CMK (cell line): ENCODE measurements around the gene ADGRD2.

Experiments
- DNase-seq: peaks from one replicate; pipeline ENCODE4 v3.0.0-alpha.2; 2010; ENCODE audit warnings: low read depth

ADGRD2 gene

DNA sequence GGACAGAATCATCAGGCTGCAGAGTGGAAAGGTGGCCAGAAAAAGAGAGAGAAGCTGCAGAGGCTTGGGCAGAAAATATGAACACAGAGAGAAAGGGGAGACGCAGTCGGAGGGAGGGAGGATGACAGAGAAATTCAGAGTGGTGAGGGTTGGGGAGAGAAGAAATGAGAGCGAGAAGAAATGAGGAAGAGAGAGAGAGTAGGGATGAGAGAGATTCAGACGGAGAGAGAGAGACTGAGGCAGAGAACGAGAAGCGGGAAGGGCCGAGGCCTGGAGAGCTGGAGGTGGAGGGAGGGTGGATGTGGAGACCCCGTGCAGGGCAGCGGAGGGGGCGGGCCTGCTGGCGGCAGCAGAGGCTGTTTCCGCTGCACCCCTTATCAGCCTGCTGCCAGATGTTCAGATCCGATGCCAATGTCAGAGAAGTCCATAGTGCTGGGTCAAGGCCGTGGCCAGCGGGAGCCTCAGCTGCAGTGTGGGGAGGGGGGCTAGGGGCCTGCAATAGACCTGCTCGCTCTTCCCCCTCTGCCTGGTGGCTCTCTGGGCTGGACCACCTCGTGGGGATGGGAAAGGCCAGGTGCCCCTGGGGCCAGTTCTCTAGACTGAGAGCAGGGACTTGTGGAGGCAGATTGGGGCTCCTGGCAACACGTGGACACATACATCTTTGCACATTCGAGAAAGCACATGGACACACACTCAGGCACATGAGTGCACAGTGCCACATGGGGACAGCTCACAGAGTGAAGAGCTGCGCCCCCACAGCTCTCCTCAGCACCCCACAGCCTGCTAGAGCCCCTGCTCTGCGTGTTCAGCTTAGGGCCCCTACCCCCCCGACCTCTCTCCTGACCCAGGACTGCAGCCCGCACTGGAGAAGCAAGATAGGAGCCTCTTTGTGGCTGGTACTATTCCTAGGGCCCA, 61.9 kb downstream of the ADGRD2 start:
- peak; percentile 92 for DNase-seq

DNA sequence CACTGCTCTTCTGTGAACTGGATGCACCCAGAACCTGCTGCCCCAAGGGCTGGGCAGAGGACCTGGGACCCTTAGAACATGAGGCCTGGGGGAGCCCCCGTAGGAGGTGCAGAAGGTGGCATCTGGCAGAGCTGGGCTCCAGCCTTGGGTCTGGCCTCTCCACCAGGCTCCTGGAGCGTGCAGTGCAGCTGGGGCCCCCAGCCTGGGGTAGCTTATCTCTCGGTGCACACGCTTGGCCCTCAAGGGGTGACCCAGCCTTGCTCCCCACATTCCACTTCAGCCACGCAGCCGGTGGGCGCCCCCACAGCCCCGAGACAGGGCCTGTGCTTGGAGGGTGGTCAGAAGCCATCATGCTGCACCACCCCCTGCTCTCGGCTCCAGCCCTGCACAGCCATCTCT, 62.6 kb downstream of the ADGRD2 start:
- DNase-seq = peak; percentile 46

DNA sequence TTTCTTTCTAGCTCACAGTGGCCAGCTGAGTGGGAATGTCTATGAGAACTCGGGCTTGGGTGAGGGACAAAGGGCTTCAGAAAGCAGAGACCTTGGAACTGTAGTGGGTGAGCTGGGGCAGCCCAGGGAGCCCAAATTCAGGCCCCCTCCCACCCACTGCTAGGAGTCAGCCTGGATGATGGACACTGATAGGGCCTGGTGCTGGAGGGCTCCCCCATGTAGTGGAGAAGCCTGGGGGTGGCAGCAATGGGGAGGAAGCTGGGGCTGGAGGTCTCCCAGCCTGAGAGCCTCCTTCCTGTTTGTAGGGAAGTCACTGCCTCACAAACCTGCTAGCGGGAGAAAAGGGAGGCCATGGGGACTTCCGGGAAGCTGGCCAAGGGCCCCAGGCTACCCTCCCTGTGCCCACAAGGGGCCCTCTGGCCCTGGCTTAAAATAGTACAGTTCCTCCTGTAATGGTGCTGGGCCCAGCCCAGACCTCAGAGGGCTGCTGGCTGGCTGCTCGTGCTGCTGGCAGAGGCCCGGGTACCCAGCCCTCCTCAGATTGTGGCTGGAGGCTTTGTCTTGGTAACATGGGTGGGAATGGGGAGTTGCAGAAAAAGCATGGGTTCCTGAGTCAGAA, 63.2 kb downstream of the ADGRD2 start:
- peak; percentile 95 for DNase-seq

DNA sequence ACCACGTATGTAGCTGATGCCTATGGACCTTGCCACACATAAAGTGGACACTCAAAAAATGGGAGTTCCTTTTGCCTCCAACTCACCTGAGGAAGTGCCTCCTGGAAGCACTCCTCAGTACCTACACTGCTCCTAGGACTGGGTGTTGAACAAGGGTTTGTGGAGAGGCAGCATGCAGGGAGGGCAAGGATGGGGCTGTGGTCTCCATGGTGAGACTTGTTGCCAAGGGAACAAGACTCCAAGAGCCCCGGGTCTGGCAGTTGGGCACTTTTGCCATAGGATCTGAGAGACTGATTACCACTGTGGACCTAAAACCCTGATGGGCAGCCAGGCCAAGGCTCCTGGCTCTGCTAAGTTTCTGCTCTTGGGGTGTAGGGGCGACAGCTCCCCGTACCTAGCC, 63.9 kb downstream of the ADGRD2 start:
- no peak for DNase-seq

DNA sequence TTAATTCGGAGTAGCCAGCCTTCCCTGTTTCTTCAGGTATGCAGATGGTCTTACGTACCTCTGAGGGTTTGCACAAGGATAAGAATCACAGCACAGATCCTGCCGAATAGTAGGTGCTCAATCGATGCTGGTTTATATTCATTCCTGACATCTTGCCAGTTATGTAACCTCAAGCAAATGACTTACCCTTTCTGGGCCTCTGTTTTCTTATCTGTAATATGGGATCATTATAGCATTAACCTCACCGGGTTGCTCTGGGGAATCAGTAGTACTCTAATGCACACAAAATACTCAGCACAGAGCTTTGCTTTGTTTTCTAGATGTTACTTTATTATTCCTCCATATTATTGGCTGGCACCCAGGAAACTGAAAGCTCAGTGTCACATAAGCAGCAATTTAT, 64.6 kb downstream of the ADGRD2 start:
- DNase-seq = no peak

DNA sequence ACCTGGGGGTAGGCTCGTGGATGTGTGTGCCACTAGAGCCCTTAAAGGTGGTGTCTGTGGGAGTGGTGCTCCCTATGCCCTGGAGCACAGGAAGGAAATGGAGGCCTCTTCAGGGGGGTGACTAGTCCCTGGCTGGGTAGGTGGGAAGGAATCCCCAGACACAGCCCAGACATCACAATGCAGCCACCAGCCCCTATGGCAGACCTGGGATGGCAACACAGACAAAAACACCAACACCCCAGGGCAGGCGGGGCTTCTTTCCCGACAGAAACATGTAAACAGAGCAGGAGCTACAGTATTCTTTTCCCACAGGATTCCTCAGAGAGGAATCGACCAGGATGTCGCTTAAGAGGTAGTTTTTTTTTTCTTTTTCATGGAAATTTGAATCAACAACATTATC, 67.3 kb downstream of the ADGRD2 start:
- no peak for DNase-seq

DNA sequence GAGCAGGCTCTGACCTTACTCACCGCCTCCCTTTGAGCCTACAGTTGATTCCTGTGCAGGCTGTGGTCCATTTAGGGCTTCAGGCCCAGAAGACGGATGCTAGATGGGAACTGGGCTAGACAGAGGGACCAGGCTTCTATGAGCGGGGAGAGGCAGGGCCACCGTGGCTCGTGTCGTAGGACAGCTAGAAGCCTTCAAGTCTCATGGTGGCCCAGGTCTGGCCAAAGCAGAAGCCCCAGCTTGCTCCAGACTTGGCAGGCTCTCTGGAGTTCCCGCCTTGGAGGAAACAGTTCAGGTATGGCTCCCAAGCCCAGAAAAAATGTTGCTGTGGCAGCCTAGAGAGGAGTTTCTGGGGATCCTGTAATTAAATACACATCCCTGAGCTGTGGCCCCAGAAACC, 67.9 kb downstream of the ADGRD2 start:
- DNase-seq = no peak

DNA sequence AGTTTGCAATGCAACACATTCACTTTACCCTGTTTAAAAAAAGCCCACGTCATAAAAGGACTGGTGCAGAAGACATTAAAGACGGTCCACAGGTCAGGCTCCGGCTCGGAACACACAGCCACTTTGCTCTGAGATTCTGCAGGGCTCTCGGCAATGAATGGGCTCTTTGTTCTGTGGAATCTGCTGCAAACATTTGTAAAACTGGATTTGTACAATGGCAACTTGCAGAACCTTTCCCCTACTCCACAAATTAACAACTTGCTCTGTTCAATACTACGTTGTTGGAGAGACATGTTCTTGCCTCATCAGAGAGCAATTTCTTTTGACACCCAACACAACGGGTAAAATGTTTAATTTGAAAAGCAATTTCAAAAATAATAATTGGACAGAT, 70.0 kb downstream of the ADGRD2 start:
- no peak for DNase-seq

DNA sequence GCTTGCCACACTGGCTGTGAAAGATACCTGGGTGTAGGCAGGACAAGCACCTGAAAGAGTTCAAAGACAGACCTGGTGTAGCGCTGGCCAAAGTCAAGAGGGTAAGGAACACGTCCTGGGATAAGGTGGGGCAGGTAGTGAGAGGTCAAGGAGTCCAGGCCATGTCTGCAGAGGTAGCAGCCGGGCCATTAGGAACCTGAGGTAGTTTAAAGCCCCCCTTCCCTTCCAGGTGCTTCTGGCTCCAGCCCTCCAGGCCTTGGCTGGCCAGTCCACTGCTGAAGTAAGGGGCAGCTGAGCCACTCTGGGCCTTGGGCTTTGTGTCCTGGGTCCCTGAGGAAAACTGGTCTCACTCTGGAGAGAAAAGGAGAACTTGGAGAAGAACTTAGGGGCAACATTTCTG, 70.9 kb downstream of the ADGRD2 start:
- DNase-seq = no peak

DNA sequence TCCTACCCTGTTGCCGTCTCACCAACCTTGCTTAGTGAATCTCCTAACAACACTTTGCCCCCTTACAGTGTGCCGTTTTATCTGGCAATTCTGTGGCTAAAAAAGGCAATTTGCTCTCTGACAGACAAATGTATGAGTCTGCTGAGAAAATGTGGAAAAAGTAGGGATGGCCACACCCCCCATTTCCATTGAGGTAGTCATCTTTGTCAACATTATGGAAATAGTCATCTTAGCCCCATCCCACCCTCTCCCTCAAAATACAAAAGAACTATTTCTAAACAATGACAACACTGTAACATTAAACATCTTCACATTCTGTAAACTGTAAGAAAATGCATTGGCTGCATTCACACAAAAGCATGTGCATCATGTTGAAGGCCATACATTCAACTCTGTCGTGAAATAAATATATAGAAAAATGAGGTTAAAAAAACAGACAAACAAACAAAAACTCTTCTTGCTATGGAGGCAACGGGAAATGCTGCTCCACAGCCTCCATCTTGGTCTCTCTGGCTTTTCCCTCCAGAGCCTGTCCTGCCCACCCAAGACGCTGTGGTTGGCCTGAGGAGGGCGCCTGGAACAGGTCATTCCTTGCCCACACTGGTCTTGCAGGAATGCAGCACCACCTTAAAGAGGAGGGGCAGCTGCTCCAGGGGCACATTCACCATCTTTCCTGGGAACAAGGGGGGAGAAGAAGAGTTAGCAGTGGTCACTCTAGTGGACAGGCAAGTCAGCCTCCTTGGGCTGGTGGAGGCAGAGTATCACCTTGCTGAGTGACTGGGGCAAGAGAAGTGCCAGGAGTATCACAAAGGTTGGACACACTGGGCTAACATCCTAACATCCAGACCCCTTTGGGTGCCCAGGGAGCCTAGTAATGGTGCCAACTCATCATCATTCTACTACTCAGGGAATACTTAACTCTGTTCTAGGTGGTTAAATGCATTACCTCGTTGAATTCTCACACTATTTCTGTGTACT, 72.2 kb downstream of the ADGRD2 start:
- no peak for DNase-seq

DNA sequence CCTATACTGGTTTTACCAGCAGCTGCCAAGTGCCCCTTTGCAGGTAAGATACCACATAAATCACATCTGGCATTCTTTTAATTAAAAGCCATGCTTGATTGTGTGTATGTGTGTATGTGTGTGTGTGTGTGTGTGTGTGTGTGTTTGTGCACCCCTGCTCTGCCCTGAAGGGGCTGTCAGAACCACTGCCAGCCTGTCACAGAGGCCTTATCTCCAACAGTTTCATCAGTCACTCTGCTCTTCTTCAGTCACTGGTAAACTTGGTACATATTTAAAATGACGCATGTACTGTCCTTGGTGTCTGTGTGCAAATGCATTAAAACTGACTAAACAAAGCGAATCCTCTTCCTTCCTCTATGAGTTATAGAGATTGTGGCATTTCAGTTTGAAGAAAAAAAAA, 75.9 kb downstream of the ADGRD2 start:
- no peak for DNase-seq

DNA sequence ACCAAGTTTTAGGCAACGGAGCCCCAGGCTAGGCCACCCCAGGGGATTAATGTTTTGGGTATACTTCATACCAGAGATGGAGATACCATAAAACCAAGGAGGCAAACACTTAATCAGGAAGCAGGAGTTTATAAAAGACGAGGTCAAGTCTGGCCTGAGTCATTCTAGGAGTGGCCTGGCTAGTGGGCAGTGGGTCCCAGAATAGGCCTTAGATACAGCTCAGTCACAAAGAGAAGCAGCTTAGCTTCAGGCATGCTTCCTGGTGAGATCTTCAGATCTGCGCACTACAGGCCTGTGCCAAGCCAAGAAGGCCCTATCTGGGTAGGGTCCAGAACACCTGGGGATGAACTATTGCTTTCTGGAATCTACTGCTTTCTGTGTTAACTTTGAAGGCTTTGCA, 77.5 kb downstream of the ADGRD2 start:
- DNase-seq = peak; percentile 38
